Ishikawa (cell line): ENCODE data around the gene YIPF2.

ENCODE experiments used
- CEBPB ChIP-seq: IDR thresholded peaks from 2 replicates; pipeline ENCODE4 v1.6.1; 2012
- CREB1 ChIP-seq: IDR thresholded peaks from 2 replicates; pipeline ENCODE4 v1.6.1; 2012; ENCODE audit warnings: low read depth
- EGR1 ChIP-seq: IDR thresholded peaks from 2 replicates; pipeline ENCODE4 v1.6.1; 2012
- EP300 ChIP-seq: IDR thresholded peaks from 2 replicates; pipeline ENCODE4 v1.6.1; 2012; ENCODE audit warnings: borderline replicate concordance
- FOXM1 ChIP-seq: IDR thresholded peaks from 2 replicates; pipeline ENCODE4 v1.6.1; 2012; ENCODE audit warnings: low read depth, borderline replicate concordance
- MAX ChIP-seq: IDR thresholded peaks from 2 replicates; pipeline ENCODE4 v1.6.1; 2012
- NFIC ChIP-seq: IDR thresholded peaks from 2 replicates; pipeline ENCODE4 v1.6.1; 2012
- RAD21 ChIP-seq: IDR thresholded peaks from 2 replicates; pipeline ENCODE4 v1.6.1; 2012; ENCODE audit warnings: low read depth
- REST ChIP-seq: IDR thresholded peaks from 2 replicates; pipeline ENCODE4 v1.6.1; 2012; ENCODE audit warnings: low read depth, mild to moderate bottlenecking
- TAF1 ChIP-seq: IDR thresholded peaks from 2 replicates; pipeline ENCODE4 v1.6.1; 2012; ENCODE audit warnings: low read depth, mild to moderate bottlenecking
- TCF12 ChIP-seq: IDR thresholded peaks from 2 replicates; pipeline ENCODE4 v1.6.1; 2012; ENCODE audit warnings: low read depth
- TEAD4 ChIP-seq: IDR thresholded peaks from 2 replicates; pipeline ENCODE4 v1.6.1; 2012
- YY1 ChIP-seq: IDR thresholded peaks from 2 replicates; pipeline ENCODE4 v1.6.1; 2012; ENCODE audit warnings: low read depth
- ZBTB7A ChIP-seq: IDR thresholded peaks from 2 replicates; pipeline ENCODE4 v1.6.1; 2012; ENCODE audit warnings: low read depth
- TF ChIP-seq, protein P1 (sequence below): IDR thresholded peaks from 2 replicates; pipeline ENCODE4 v1.6.1; 2012

Gene YIPF2

GRCh38 chr19:10915130-10916091, 13.0 kb downstream of the YIPF2 start:
- TF ChIP-seq TCF12 (no peak), EGR1 (no peak), EP300 (no peak)

DNA sequence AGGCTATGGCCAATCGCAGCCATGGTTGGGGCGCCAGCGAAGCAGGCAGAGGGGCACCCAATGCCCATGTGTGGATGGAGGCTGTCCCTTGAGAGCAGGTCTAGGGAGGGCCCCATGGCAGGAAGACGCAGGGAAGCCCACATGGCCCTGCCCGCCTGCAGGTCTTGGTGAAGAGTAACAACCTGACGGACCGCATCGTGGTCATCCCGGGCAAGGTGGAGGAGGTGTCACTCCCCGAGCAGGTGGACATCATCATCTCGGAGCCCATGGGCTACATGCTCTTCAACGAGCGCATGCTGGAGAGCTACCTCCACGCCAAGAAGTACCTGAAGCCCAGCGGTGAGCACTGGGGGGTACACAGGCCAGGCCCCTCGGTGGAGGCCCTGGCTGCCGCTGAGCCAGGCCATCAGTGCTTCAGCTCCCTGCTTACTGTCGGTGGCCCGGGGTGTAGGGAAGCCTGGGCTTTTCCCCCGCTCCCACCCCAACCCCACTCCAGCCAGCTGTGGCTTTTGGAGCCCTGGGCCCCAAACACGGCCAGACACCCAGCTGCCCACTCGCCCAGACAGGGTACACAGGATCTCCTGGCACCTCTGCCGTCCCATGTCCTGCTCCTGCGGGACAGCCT, 14.6 kb downstream of the YIPF2 start:
- no peak for TF ChIP-seq EP300
- TF ChIP-seq EGR1 = no peak
- no peak for TF ChIP-seq ZBTB7A
- TF ChIP-seq CEBPB = no peak
- no peak for TF ChIP-seq TCF12
- no peak for TF ChIP-seq CREB1
- TF ChIP-seq REST = no peak
- no peak for TF ChIP-seq NFIC
- TF ChIP-seq TEAD4 = no peak
- TF ChIP-seq, protein P1, sequence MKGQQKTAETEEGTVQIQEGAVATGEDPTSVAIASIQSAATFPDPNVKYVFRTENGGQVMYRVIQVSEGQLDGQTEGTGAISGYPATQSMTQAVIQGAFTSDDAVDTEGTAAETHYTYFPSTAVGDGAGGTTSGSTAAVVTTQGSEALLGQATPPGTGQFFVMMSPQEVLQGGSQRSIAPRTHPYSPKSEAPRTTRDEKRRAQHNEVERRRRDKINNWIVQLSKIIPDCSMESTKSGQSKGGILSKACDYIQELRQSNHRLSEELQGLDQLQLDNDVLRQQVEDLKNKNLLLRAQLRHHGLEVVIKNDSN = no peak
- no peak for TF ChIP-seq YY1
- TF ChIP-seq FOXM1 = no peak
- no peak for TF ChIP-seq TAF1
- TF ChIP-seq RAD21 = no peak
- no peak for TF ChIP-seq MAX

GRCh38 chr19:10912619-10913018, 15.8 kb downstream of the YIPF2 start:
- TF ChIP-seq YY1 (no peak), FOXM1 (no peak), CREB1 (no peak), EGR1 (no peak), REST (no peak), RAD21 (no peak), TEAD4 (no peak), MAX (no peak), TAF1 (no peak), EP300 (no peak), ZBTB7A (no peak), NFIC (no peak), TCF12 (no peak), CEBPB (no peak)
- TF ChIP-seq, protein P1 = no peak

- TF ChIP-seq TEAD4 (no peak), YY1 (no peak)
- TF ChIP-seq, protein P1 = no peak
Measured at GRCh38 chr19:10911579-10912363, 16.7 kb downstream of the YIPF2 start.

DNA sequence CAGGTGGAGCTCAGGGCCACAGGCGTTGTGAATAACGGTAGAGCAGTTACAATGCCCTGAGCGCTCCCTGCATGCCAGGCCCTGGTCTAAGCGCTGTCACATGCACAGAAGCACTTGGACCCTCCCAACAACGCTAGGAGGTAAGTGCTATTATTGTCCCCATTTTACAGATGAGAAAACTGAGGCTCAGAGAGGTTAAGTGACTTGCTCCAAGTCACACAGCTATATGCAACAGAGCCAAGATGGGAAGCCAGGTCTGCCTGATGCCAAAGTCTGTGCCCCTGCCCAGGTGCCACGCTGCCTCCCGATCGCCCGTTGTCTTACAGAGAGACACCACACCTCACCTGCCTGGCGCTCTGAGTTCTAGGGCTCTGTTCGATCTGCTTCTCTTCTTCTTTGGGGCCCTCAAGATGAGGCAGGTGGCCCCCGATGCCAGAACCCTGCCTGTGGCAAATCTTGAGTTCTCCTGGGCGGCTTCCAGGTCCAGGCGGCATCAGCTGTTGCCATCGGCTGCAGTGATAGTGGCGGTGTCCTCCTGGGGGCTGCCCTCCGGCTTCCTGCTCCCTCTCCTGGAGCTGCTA, 20.0 kb downstream of the YIPF2 start:
- no peak for TF ChIP-seq CREB1
- TF ChIP-seq EP300 = no peak
- no peak for TF ChIP-seq REST
- TF ChIP-seq TCF12 = no peak
- TF ChIP-seq FOXM1 = no peak
- TF ChIP-seq, protein P1 = no peak
- TF ChIP-seq CEBPB = no peak
- TF ChIP-seq TEAD4 = no peak
- no peak for TF ChIP-seq ZBTB7A
- no peak for TF ChIP-seq EGR1
- TF ChIP-seq NFIC = no peak
- TF ChIP-seq TAF1 = no peak
- TF ChIP-seq YY1 = no peak
- TF ChIP-seq RAD21 = no peak
- TF ChIP-seq MAX = no peak
